ENCODE data around the gene S100A16. TPM values are rescaled to one million over a fixed set of nuclear protein-coding genes. Genes with fewer than 3 reads are reported as not detected.
A peak's percentile ranks its signal among the peaks of the same experiment; 100 is the strongest.

Gene S100A16
- total RNA-seq, 2 donors from 2014 or later, result 20.1 to 42.5 TPM

DNA sequence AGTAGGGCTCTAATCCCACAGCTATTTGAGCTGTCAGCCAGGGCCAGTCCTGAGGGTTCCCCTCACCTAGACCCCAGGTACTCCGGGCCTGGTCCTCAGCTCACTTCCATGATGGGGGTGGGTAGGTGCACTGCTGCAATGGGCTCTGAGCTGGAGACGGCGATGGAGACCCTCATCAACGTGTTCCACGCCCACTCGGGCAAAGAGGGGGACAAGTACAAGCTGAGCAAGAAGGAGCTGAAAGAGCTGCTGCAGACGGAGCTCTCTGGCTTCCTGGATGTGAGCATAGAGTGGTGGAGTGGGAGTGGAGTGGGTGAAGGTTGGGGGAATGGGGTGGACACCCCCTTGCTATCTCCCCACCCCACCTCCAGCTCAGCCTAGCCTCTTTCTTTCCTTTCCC lies 17.4 kb upstream of the S100A16 start:
- DNase-seq (no peak), ATAC-seq (no peak)
- Histone ChIP-seq H3K4me1 (peaks cover 35% of the 10 kb centered on the region), H3K9me3 (no peaks in the 10 kb centered on the region), H3K36me3 (replicated peaks in 1 of 2; ENCODE audit: insufficient read depth in 1 of 2, low read depth in 2 of 2) (no peaks in the 10 kb centered on the region), H3K4me3 (no peak overlapping the region), H3K27me3 (no peaks in the 10 kb centered on the region), H3K27ac (peak overlapping the region in 1 of 4 donors; percentile 16)
- intact Hi-C loops (cut with DNase I), result no loop called here
- WGBS, 2 donors, result 77 to 94% methylated on average over 5 to 6 of the region's 7 CpGs
- no peak for TF ChIP-seq CTCF (IDR thresholded peaks at IDR 0.05)
- TF ChIP-seq POLR2A (IDR thresholded peaks at IDR 0.05), result no peak

GRCh38 chr1:153629971-153630370 lies 17.0 kb upstream of the S100A16 start:
- 71 to 90% methylated on average over 1 of the region's 1 CpG for WGBS, 2 donors
- no peak overlapping the region for H3K4me3 ChIP-seq
- DNase-seq (no peak), ATAC-seq (no peak)
- no peak for TF ChIP-seq CTCF (IDR thresholded peaks at IDR 0.05)
- no peak for TF ChIP-seq POLR2A (IDR thresholded peaks at IDR 0.05)
- no peaks in the 10 kb centered on the region for H3K36me3 ChIP-seq (replicated peaks in 1 of 2; ENCODE audit: insufficient read depth in 1 of 2, low read depth in 2 of 2)
- intact Hi-C loops (cut with DNase I), result no loop called here
- H3K4me1 ChIP-seq, result peaks cover 33% of the 10 kb centered on the region
- no peaks in the 10 kb centered on the region for H3K9me3 ChIP-seq
- H3K27ac ChIP-seq, result peak overlapping the region in 1 of 4 donors; percentile 16
- no peaks in the 10 kb centered on the region for H3K27me3 ChIP-seq

DNA sequence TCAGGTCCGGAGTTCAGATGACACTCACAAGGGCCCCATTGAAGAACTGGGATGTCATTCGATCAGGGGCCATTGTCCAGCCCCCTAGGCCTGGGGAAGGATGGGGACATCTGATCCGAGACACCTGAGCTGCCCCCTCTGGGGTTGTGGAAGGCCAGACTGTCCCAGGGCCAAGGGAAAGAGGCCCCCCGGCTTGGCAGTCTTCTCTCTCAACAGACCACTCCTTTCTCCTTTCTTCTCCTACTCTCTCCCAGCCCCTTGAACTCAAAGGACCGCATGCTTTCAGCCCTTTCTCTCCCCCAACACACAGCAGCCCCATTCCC lies 16.4 kb upstream of the S100A16 start:
- no peaks in the 10 kb centered on the region for H3K36me3 ChIP-seq (replicated peaks in 1 of 2; ENCODE audit: insufficient read depth in 1 of 2, low read depth in 2 of 2)
- no peak overlapping the region for H3K27ac ChIP-seq
- no peak overlapping the region for H3K4me3 ChIP-seq
- no peaks in the 10 kb centered on the region for H3K27me3 ChIP-seq
- H3K9me3 ChIP-seq, result no peaks in the 10 kb centered on the region
- DNase-seq, result no peak
- intact Hi-C loops (cut with DNase I), result no loop called here
- ATAC-seq, result no peak
- 75 to 78% methylated on average over 4 to 5 of the region's 5 CpGs for WGBS, 2 donors
- H3K4me1 ChIP-seq, result peaks cover 33% of the 10 kb centered on the region
- TF ChIP-seq POLR2A (IDR thresholded peaks at IDR 0.05) (no peak), CTCF (IDR thresholded peaks at IDR 0.05) (no peak)

DNA sequence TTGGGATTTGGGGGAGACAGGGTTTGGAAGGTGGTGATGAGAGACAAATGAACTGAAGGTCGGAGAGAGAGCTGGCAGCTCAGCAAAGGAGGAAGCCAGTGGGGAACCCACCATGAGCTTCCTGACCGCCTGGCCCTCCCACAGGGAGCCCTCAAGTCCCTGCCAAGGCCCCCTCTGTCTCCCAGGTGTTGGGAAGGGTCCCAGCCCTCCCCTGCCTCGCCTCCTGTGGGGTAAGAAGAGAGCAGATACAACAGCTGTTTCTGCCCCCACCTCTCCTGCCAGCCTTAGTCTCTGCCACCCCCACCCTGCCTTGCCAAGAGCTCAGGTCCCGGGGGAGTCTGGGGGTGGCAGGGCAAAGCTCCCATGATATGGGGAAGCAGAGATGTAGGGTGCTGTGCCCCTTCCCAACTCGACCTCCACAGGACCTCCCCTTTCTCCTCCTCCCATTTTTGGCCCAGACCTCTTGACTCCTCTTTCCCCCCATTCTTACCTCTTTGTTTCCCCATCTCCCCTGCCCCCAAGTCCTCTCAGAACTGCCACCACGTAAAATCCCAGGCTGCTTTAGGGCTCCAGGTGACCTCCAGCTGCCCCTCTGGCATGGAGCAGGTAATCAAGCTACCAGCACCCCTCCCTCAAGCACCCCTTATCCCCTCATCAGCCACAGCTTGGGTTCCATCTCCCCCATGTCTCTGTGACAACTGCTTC lies 15.9 kb upstream of the S100A16 start:
- no peaks in the 10 kb centered on the region for H3K27me3 ChIP-seq
- H3K4me3 ChIP-seq, result no peak overlapping the region
- no peaks in the 10 kb centered on the region for H3K9me3 ChIP-seq
- peaks cover 33% of the 10 kb centered on the region for H3K4me1 ChIP-seq
- peak overlapping the region in 2 of 4 donors; percentile 79 to 87 for H3K27ac ChIP-seq
- 80 to 86% methylated on average over 6 of the region's 6 CpGs for WGBS, 2 donors
- ATAC-seq (no peak), DNase-seq (no peak)
- H3K36me3 ChIP-seq (replicated peaks in 1 of 2; ENCODE audit: insufficient read depth in 1 of 2, low read depth in 2 of 2), result no peaks in the 10 kb centered on the region
- intact Hi-C loops (cut with DNase I), result no loop called here
- no peak for TF ChIP-seq POLR2A (IDR thresholded peaks at IDR 0.05)
- no peak for TF ChIP-seq CTCF (IDR thresholded peaks at IDR 0.05)

All from body of pancreas (tissue), 4 donors.